Stimulated activated CD4-positive, alpha-beta T cell treated with anti-CD3 and anti-CD28 coated beads, Interleukin-2, amount 100 ng/mL, for 4 hours (primary cell): ENCODE measurements around the gene GAS7.
"Not testable (repeated sequence)": the region's sequence is repeated elsewhere in the genome, so short reads cannot be mapped to it uniquely, and the experiment has no call there.

Experiments used
- DNase-seq: peaks from one replicate; pipeline ENCODE4 v3.0.0-alpha.2; 2020; ENCODE audit warnings: low read depth

GAS7 gene

GRCh38 chr17:9938764-9939163, 259.6 kb downstream of the GAS7 start:
- no peak for DNase-seq

GRCh38 chr17:9937901-9938300, 260.5 kb downstream of the GAS7 start:
- no peak for DNase-seq

- no peak for DNase-seq
These were observed 261.1 kb downstream of the GAS7 start for GRCh38 chr17:9937241-9937761.

GRCh38 chr17:9936095-9936494, 262.3 kb downstream of the GAS7 start:
- no peak for DNase-seq

- no peak for DNase-seq
These were observed 263.0 kb downstream of the GAS7 start for GRCh38 chr17:9935408-9935807.

- DNase-seq, result no peak
These were observed 264.1 kb downstream of the GAS7 start for GRCh38 chr17:9934331-9934730.

GRCh38 chr17:9932491-9932890, 265.9 kb downstream of the GAS7 start:
- no peak for DNase-seq

GRCh38 chr17:9931144-9931741, 267.2 kb downstream of the GAS7 start:
- no peak for DNase-seq

GRCh38 chr17:9929871-9930270, 268.5 kb downstream of the GAS7 start:
- no peak for DNase-seq

GRCh38 chr17:9928601-9929333, 269.6 kb downstream of the GAS7 start:
- no peak for DNase-seq

- no peak for DNase-seq
These were observed 272.1 kb downstream of the GAS7 start for GRCh38 chr17:9926150-9926804.

- no peak for DNase-seq
These were observed 272.9 kb downstream of the GAS7 start for GRCh38 chr17:9925457-9925856.

GRCh38 chr17:9924735-9925191, 273.6 kb downstream of the GAS7 start:
- no peak for DNase-seq

GRCh38 chr17:9922012-9922848, 276.2 kb downstream of the GAS7 start:
- no peak for DNase-seq

- not testable (repeated sequence) for DNase-seq
These were observed 277.2 kb downstream of the GAS7 start for GRCh38 chr17:9921216-9921615.

GRCh38 chr17:9918804-9919352, 279.5 kb downstream of the GAS7 start:
- DNase-seq, result no peak

GRCh38 chr17:9918352-9918751, 280.1 kb downstream of the GAS7 start:
- no peak for DNase-seq

- DNase-seq, result no peak
These were observed 280.6 kb downstream of the GAS7 start for GRCh38 chr17:9917801-9918200.

GRCh38 chr17:9917131-9917530, 281.3 kb downstream of the GAS7 start:
- DNase-seq, result no peak

- no peak for DNase-seq
These were observed 282.3 kb downstream of the GAS7 start for GRCh38 chr17:9916108-9916507.

- DNase-seq, result no peak
These were observed 284.9 kb downstream of the GAS7 start for GRCh38 chr17:9913476-9913875.
